Esophagus squamous epithelium (tissue), 5 donors: Measurements from ENCODE around the gene KIAA1217. TPM values are rescaled to one million over a fixed set of nuclear protein-coding genes. Genes with fewer than 3 reads are reported as not detected.

ENCODE experiments used
- DNase-seq: peaks from one replicate; lab custom pipeline; 2025; lab: John Stamatoyannopoulos, UW
- H3K27ac ChIP-seq, 4 donors: fragments of 200-600 bp; sonication (generic); one replicate each; pipeline ENCODE4 v1.5.1; 2016 to 2019; ENCODE audit warnings: mild to moderate bottlenecking in 1 of 4
- H3K27me3 ChIP-seq, 4 donors: fragments of 200-600 bp; sonication (generic); 1 replicate in 3 of 4; 2 replicates in 1 of 4; pipeline versions ENCODE4 v1.5.1 to v1.6.0; 2017 to 2021; ENCODE audit warnings: antibody characterized with exemption in 1 of 4
- H3K36me3 ChIP-seq, 3 donors: fragments of 200-600 bp; sonication (generic); one replicate each; pipeline ENCODE4 v1.5.1; 2016 to 2019
- H3K4me1 ChIP-seq, 3 donors: fragments of 200-600 bp; sonication (generic); one replicate each; pipeline ENCODE4 v1.5.1; 2017 to 2019
- H3K4me3 ChIP-seq, 4 donors: fragments of 200-600 bp; sonication (generic); 1 replicate in 3 of 4; 2 replicates in 1 of 4; pipeline ENCODE4 v1.5.1; 2016 to 2019; ENCODE audit warnings: mild to moderate bottlenecking in 2 of 4, moderate library complexity in 1 of 4
- H3K9me3 ChIP-seq, 3 donors: fragments of 200-600 bp; sonication (generic); one replicate each; pipeline ENCODE4 v1.5.1; 2016 to 2019
- CTCF ChIP-seq, 6 experiments: fragments of 450-650 bp in 4 of 6; fragments of 200-600 bp in 2 of 6; sonication (generic) in 2 of 6; IDR thresholded peaks; one replicate each; pipeline ENCODE4 v1.5.1; 2016 to 2019; ENCODE audit warnings: antibody characterized with exemption in 6 of 6, mild to moderate bottlenecking in 4 of 6, moderate library complexity in 4 of 6
- POLR2A ChIP-seq, 4 donors: fragments of 450-650 bp; IDR thresholded peaks; one replicate each; pipeline ENCODE4 v1.6.1; 2017; ENCODE audit warnings: antibody characterized with exemption in 4 of 4, mild to moderate bottlenecking in 4 of 4, moderate library complexity in 3 of 4
- WGBS, 2 donors: methylation state at CpG; one replicate each; pipeline ENCODE4 v1.1.5; 2018; 5-methylcytosine and 5-hydroxymethylcytosine counted together
- intact Hi-C: fragments of 100-400 bp; cut with DNase I; formaldehyde crosslinking; loops from one replicate; pipeline ENCODE4 v1.15.0; 2022
- total RNA-seq, 4 donors: library from RNA; depleted of rRNA; stranded (reverse); fragments of >200 nt; gene quantifications; one replicate each; pipeline ENCODE4 v1.1.0, GENCODE V29; 2016
- donor health status: DM: yes; HTN: yes; CAD: no.

KIAA1217 gene
- total RNA-seq, 4 donors from 2014 or later, result 56.2 to 67.6 (median 66.2) TPM

- Histone ChIP-seq H3K27ac (peak overlapping the region; percentile 79 to 87 (median 86)), H3K27me3 (no peaks in the 10 kb centered on the region), H3K9me3 (no peaks in the 10 kb centered on the region), H3K4me1 (peaks cover 4 to 64% (median 18%) of the 10 kb centered on the region in 3 donors), H3K36me3 (peaks cover 0 to 35% (median 0%) of the 10 kb centered on the region in 3 donors), H3K4me3 (peak overlapping the region in 1 of 4 donors; percentile 18)
- intact Hi-C loops, result no loop called here
- DNase-seq, result no peak
- TF ChIP-seq CTCF (IDR thresholded peaks at IDR 0.05) (no peak), POLR2A (IDR thresholded peaks at IDR 0.05) (no peak)
- 25 to 47% methylated on average over 9 of the region's 9 CpGs for WGBS, 2 donors
Measured at GRCh38 chr10:24463611-24464426, 254.9 kb downstream of the KIAA1217 start.

GRCh38 chr10:24465124-24465874 lies 256.4 kb downstream of the KIAA1217 start:
- WGBS, 2 donors, result 37 to 46% methylated on average over 12 to 14 of the region's 14 CpGs
- no peak for TF ChIP-seq CTCF (IDR thresholded peaks at IDR 0.05)
- peak in 1 of 4 donors; percentile 27 for TF ChIP-seq POLR2A (IDR thresholded peaks at IDR 0.05)

GRCh38 chr10:24465891-24466818 lies 257.2 kb downstream of the KIAA1217 start:
- peak overlapping the region; percentile 79 to 87 (median 86) for H3K27ac ChIP-seq
- peaks cover 0 to 13% (median 0%) of the 10 kb centered on the region in 3 donors for H3K36me3 ChIP-seq
- peaks cover 4 to 79% (median 18%) of the 10 kb centered on the region in 3 donors for H3K4me1 ChIP-seq
- H3K4me3 ChIP-seq, result peak overlapping the region; percentile 13 to 52 (median 28)
- 26 to 46% methylated on average over 14 to 16 of the region's 16 CpGs for WGBS, 2 donors
- no peaks in the 10 kb centered on the region for H3K27me3 ChIP-seq
- TF ChIP-seq CTCF (IDR thresholded peaks at IDR 0.05) (no peak), POLR2A (IDR thresholded peaks at IDR 0.05) (peak in 2 of 4 donors; percentile 46 to 56)
- intact Hi-C loops, result no loop called here
- H3K9me3 ChIP-seq, result no peaks in the 10 kb centered on the region
- no peak for DNase-seq

More at GRCh38 chr10:24465124-24465874, 256.4 kb downstream of the KIAA1217 start:
- Histone ChIP-seq H3K27ac (peak overlapping the region; percentile 79 to 87 (median 86)), H3K36me3 (peaks cover 0 to 21% (median 0%) of the 10 kb centered on the region in 3 donors), H3K4me1 (peaks cover 4 to 78% (median 18%) of the 10 kb centered on the region in 3 donors), H3K27me3 (no peaks in the 10 kb centered on the region), H3K9me3 (no peaks in the 10 kb centered on the region), H3K4me3 (peak overlapping the region in 3 of 4 donors; percentile 4 to 52 (median 28))
- intact Hi-C loops, result no loop called here
- no peak for DNase-seq

- Histone ChIP-seq H3K4me3 (peak overlapping the region; percentile 13 to 52 (median 28)), H3K27me3 (no peaks in the 10 kb centered on the region), H3K27ac (peak overlapping the region; percentile 60 to 87 (median 82)), H3K9me3 (no peaks in the 10 kb centered on the region), H3K4me1 (peaks cover 4 to 78% (median 18%) of the 10 kb centered on the region in 3 donors), H3K36me3 (peaks cover 0 to 6% (median 0%) of the 10 kb centered on the region in 3 donors)
- no peak for TF ChIP-seq CTCF (IDR thresholded peaks at IDR 0.05)
- TF ChIP-seq POLR2A (IDR thresholded peaks at IDR 0.05), result no peak
- intact Hi-C loops, result no loop called here
- no peak for DNase-seq
- 20 to 60% methylated on average over 1 of the region's 1 CpG for WGBS, 2 donors
Measured at GRCh38 chr10:24467136-24467535, 258.2 kb downstream of the KIAA1217 start.
